Activated T-helper 9 cell treated with anti-CD3 and anti-CD28 coated beads, Interleukin-2, amount 50 U/mL, for 16 hours (primary cell): Measurements from ENCODE around the gene SERGEF.

ENCODE experiments used
- DNase-seq: peaks from one replicate; pipeline ENCODE4 v3.0.0-alpha.2; 2020; ENCODE audit warnings: low read depth

The SERGEF gene

DNA sequence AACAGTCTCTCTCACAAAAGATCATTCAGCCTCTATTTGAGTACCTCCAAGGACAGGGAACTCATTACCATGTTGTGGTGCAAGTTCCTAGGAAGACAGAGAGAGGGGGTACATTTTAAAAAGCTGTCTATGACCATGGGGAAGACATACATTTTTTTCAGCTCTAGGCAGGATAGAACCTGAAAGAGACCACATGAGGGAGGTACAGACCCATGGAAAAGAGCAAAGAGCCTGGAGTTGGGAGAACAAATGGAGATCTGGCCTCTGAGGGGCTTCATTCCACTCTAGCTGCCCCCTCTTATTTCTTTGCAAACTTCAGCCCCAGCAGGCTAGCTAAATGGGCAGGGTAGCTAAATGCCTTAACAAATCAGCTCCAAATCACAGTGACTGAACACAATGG is 241.9 kb downstream of the SERGEF start:
- no peak for DNase-seq

DNA sequence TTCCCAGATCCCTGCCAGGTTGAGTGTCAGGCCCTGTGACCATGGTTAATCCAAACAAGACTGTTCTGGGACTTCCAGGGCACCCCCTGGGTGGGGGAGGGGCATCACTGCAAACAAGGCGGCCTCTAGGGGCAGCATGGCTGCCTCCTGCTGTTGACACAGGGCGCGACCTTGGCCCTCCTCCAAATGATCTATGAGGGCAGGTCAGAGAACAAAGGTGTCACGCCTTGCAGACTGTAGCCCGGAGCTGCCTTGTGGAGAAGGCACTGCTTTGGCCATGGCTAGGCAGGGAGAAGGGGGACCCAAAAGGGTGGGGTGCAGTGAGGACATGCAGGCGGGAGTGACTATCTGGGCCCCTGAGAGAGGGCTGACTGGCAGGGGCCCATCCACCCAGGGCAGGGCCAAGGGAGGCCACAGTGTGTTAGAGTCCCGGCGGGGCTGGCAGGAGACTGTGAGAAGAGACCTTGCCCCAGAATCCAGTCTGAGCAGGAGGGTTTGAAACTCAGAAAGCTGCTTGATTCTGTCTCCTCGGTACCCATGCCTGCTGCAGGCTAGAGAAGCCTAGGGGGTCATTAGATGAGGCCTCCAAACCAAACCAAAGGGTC is 242.7 kb downstream of the SERGEF start:
- no peak for DNase-seq

- DNase-seq = no peak
Measured at GRCh38 chr11:17769218-17769617, 243.6 kb downstream of the SERGEF start.

GRCh38 chr11:17768547-17768946 is 244.3 kb downstream of the SERGEF start:
- DNase-seq = no peak

DNA sequence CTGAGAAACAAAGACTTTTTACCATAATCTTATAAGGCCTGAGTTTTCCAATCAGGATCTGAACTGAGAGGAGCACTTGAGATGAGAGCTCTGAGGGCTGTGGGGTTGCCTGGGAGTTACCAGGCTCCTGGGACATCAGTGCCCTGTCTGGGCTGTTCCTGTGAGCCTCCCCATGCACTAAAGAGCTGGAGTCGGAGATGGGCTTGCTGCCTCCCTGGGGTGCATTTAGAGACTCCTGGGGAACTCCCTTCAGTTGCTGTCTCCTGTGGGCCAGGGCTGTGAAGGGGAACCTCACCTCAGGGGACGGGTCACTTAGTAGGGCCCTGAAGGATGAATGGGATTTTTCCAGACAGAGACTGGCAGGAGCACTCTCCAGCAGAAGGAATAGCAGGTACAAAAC is 244.9 kb downstream of the SERGEF start:
- DNase-seq = no peak

GRCh38 chr11:17767301-17767885 is 245.5 kb downstream of the SERGEF start:
- DNase-seq = no peak

GRCh38 chr11:17766590-17766989 is 246.3 kb downstream of the SERGEF start:
- no peak for DNase-seq

DNA sequence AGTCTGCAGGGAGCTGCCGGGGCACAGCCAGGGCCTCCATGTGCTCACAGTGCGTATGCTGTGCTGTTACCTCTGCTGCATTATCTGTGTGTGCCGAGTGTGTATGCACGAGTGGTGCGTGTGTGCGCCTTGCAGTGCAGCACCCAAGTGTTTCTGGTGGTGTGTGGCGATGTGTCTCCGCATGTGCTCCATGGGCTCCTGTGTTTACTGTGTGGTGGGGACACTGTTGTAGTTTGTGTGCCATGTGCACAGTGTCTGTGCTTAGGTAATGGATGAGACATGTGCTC is 246.8 kb downstream of the SERGEF start:
- no peak for DNase-seq

GRCh38 chr11:17765356-17766072 is 247.3 kb downstream of the SERGEF start:
- no peak for DNase-seq

DNA sequence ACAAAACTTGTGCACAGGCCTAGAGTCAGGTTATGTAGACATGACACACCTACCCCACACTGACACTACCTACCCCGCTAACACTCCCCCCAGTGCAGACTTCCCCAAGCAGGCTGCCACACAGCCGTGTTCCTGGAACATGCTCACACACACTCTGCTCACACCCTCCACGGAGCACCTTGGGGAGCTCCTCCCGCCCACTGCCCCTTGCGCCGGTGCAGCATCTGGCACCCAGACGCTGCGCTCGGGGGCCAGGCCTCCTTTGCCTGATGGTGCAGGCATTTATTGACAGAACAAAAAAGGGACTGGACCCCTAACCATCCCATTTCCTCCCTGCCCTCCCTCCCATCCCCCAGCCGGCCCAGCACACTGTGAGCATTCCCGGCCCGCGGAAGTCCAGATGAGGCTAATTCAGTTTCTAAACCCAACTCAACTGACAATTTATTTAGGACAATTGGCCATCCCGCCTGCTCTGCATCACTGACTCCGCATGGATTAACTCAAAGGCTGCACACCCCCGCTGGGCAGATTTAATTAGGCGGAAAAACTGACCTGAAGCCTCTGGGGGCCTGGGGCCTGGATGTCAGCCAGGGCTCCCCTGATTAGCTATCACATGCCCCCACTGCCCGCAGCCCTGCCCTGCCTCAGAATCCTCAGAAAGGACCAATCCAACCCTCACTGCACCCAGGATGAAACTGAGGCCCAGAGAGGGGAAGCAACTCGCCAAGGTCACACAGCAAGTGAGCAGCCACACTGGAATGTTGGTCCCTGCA is 248.2 kb downstream of the SERGEF start:
- DNase-seq = no peak

GRCh38 chr11:17763703-17764102 is 249.1 kb downstream of the SERGEF start:
- DNase-seq = no peak

DNA sequence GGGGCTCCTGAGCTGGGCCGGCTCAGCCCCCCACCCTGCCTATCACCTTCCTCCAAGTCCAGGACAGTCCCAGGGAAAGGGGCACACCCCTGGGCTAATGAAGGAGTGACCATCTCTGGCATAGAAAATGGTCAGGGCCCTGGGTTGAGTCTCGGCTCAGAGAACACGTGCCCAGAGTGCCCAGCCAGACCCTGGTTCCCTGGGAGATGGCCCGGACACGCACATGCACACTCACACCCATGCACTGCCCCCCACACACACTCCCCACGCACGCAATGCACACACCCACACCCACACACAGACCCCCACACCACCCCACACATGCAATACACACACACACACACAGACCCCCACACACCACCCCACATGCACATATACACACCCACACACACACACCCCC is 249.6 kb downstream of the SERGEF start:
- no peak for DNase-seq

GRCh38 chr11:17762309-17762974 is 250.4 kb downstream of the SERGEF start:
- no peak for DNase-seq

DNA sequence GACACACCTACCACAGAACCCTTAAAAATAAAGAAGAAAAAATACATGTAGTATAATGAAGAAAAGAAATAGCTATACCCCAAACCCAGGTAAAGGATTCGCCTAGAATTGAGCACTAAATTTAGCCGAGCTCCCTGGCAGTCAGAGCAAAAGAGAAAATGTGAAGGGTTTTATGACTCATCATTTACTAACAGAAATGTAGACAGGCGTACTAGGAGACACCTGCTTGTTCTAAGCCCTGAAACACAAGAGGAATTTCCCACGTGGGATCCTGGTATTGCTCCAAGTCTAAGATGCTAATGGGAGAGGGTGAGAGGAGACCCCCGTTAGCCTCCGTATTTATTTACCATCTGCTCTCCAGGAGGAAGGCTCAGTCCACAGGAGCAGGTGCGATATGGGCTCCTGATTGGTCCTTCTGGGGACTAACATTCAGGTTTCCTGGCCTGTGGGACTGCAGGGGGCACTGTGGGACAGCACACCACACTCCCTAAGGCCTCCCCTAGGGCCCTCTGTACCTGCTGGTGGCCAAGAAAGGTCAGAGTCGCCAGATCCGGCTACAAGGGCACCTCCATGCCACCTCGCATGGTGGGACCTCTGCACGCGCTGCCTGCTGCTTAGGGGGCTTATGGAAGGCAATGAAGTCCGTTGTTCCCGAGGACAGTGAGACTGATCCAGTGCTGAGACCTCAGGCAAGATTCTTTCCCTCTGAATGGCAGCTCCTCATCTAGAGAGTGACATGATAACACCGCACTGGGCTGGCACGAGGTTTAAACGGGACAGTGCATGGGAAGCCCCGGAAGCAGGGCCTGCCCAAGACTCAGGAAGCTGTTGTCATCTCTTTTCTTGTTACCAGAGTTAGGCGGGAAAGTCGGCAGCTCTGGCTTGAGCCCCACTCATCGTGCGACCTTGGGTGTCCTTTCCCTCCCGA is 252.5 kb downstream of the SERGEF start:
- DNase-seq = no peak

DNA sequence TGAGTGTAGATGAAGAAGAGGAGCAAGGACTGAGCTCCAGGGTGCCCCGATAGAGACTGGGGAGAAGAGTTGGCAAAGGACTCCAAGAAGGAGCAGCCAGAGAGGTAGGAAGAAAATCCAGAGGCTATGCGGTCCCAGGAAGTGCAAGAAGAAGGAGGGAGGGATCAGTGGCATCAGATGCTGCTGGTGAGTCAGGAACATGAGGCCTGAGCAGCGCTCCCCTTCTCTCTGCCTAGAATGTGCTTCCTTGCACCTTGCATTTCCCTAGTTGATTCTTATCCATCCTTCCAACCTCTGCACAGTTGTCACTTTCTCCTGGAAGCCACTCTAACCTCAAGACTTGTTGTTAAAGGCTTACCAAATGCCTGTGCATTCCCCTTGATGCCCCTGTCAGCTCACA is 257.0 kb downstream of the SERGEF start:
- DNase-seq = no peak

- DNase-seq = no peak
Measured at GRCh38 chr11:17753641-17754040, 259.2 kb downstream of the SERGEF start.

GRCh38 chr11:17753153-17753552 is 259.7 kb downstream of the SERGEF start:
- no peak for DNase-seq

- DNase-seq = no peak
Measured at GRCh38 chr11:17752144-17752543, 260.7 kb downstream of the SERGEF start.

DNA sequence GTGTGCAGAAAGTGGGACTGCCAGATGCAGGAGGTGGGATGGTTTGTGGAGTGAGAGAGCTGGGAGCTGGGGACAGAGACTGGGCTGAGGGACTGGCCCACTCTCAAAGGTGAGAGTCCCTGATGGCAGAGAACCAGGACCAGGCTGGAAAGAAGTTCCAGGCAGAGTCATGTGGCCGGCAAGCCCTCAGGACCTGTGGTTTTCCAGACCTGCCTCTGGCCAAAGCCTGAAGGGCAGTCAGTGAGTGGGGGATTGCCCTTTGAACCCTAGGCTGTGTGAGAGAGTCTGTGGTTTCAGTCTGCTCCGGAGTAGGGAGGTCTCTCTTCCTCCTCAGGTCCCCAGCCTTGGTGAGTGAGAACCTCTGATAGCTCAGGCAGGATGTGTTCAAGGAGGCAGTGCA is 261.3 kb downstream of the SERGEF start:
- DNase-seq = no peak

DNA sequence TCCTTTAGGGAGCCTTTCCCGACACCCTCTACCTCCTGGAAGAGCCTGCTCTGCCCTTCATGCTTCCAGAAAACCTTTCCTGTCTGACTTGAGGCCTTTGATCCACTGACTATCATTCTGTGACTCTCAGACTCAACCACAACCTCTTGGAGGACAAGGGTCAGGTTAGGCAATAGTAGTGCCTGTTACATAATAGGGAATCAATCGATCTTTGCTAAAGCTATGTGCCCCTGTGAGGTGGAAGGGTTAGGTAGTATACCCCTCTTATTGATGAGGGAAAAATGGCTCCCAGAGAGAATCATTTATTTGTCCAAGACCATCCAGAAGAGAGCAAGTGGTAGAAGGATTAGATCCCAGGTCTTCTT is 262.1 kb downstream of the SERGEF start:
- no peak for DNase-seq

DNA sequence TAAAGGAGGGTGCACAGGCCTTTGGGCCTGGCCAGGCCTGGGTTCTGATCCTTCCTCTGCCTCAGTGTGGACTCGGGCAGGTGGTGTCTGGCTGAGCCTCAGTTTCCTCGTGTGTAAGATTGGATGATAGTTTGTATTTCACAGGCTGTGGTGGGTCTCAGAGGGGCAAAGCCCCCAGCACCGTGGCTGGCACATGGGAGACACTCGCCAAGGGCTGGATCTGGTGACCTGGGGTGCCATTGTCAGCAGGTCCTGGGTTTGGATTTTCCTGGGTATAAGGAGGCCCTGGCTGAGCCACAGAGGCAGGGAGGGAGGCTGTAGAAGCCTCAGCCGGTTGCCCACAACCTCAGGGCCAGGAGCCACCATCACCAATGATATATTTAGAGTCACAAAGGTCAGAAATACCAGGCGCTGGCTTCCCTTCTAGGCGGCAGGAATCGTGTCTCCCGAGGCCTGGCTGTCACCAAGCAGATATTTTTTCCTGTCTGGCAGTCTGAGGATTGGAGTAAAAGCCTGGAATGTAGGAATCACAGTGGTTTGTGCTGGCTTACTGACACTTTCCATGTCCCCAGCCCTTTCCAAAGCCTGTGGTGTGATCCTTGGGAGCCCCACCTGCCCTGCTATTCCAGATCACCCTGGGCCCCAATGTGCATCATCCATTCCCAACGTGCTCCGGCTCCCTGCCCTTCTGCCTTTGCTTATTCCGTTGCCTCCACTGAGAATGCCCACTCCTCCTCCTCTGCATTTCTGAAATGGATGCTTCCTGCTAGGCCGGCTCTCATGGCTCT is 262.6 kb downstream of the SERGEF start:
- no peak for DNase-seq
